HL-60/S4 (cell line): ENCODE results near the gene DAPK1.
"Not testable (repeated sequence)": the region's sequence is repeated elsewhere in the genome, so short reads cannot be mapped to it uniquely, and the experiment has no call there.

Experiments
- in situ Hi-C: fragments of 300-500 bp; cut with MboI; formaldehyde crosslinking; loops from 2 replicates; pipeline ENCODE4 v1.14.3; 2022; ENCODE audit warnings: low sequenced_read_pairs

DAPK1 gene

GRCh38 chr9:87729246-87729645, 231.6 kb downstream of the DAPK1 start:
- in situ Hi-C loops, result no loop called here

- in situ Hi-C loops, result no loop called here
These were observed 233.7 kb downstream of the DAPK1 start for GRCh38 chr9:87731321-87731720.

- in situ Hi-C loops, result no loop called here
These were observed 234.7 kb downstream of the DAPK1 start for GRCh38 chr9:87732344-87732743.

- in situ Hi-C loops, result no loop called here
These were observed 235.1 kb downstream of the DAPK1 start for GRCh38 chr9:87732756-87733155.

GRCh38 chr9:87733273-87734052, 235.8 kb downstream of the DAPK1 start:
- in situ Hi-C loops, result no loop called here

- in situ Hi-C loops, result no loop called here
These were observed 236.4 kb downstream of the DAPK1 start for GRCh38 chr9:87734106-87734505.

- in situ Hi-C loops, result no loop called here
These were observed 241.9 kb downstream of the DAPK1 start for GRCh38 chr9:87739546-87739945.

- in situ Hi-C loops, result no loop called here
These were observed 242.5 kb downstream of the DAPK1 start for GRCh38 chr9:87740209-87740608.

- in situ Hi-C loops, result no loop called here
These were observed 243.7 kb downstream of the DAPK1 start for GRCh38 chr9:87741326-87741725.

GRCh38 chr9:87741891-87742290, 244.2 kb downstream of the DAPK1 start:
- in situ Hi-C loops, result no loop called here

- in situ Hi-C loops, result no loop called here
These were observed 245.3 kb downstream of the DAPK1 start for GRCh38 chr9:87742813-87743428.

GRCh38 chr9:87744247-87744646, 246.6 kb downstream of the DAPK1 start:
- in situ Hi-C loops, result not testable (repeated sequence)

GRCh38 chr9:87746186-87746585, 248.5 kb downstream of the DAPK1 start:
- in situ Hi-C loops, result no loop called here

- in situ Hi-C loops, result no loop called here
These were observed 251.2 kb downstream of the DAPK1 start for GRCh38 chr9:87748881-87749280.

GRCh38 chr9:87749335-87750035, 251.8 kb downstream of the DAPK1 start:
- in situ Hi-C loops, result no loop called here

GRCh38 chr9:87750726-87751125, 253.1 kb downstream of the DAPK1 start:
- in situ Hi-C loops, result no loop called here

- in situ Hi-C loops, result no loop called here
These were observed 253.8 kb downstream of the DAPK1 start for GRCh38 chr9:87751423-87751822.

GRCh38 chr9:87751868-87752267, 254.2 kb downstream of the DAPK1 start:
- in situ Hi-C loops, result no loop called here

GRCh38 chr9:87753313-87753712, 255.6 kb downstream of the DAPK1 start:
- in situ Hi-C loops, result no loop called here
